ENCODE measurements around the gene CD8B.

Gene CD8B

GRCh38 chr2:86774862-86775261 lies 86.8 kb downstream of the CD8B start:
- no peak for DNase-seq (ENCODE audit: low read depth)

DNA sequence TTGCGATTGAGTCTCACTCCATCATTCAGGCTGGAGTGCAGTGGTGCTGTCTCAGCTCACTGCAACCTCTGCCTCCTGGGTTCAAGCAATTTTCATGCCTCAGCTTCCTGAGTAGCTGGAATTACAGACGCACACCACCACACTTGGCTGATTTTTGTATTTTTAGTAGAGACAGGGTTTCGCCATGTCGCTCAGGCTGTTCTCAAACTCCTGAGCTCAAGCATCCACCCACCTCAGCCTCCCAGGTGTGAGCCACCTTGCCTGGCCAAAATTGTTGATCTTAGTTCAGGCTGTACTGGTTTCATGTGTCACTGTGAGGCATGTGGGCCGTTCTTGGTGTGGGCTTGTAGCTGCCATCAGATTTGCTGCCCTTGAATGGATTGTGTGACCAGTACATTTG lies 89.1 kb downstream of the CD8B start:
- DNase-seq (ENCODE audit: low read depth) = no peak

DNA sequence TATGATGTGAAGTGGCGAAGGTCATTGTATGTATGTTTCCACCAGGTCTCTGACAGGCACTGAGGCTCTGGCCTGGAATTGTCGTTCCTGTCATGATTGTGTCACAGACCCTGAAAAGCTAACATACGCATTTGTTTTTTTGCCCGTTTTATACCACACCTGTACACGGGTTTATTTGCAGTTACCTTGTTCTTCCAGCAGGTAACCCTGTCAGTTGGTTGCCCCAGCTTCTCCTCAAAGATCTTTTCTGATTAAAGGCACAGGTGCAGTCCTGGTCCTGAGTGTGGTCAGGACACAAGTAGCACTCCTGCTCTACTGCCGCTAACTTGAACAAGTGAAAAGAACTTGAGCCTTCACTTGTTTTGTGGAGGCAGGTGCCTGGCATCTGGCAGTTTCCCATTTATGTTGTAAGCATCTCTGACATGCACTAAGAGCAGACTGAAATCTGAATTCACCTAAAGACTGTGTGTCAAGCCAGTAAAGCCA lies 90.8 kb downstream of the CD8B start:
- DNase-seq (ENCODE audit: low read depth) = no peak

DNA sequence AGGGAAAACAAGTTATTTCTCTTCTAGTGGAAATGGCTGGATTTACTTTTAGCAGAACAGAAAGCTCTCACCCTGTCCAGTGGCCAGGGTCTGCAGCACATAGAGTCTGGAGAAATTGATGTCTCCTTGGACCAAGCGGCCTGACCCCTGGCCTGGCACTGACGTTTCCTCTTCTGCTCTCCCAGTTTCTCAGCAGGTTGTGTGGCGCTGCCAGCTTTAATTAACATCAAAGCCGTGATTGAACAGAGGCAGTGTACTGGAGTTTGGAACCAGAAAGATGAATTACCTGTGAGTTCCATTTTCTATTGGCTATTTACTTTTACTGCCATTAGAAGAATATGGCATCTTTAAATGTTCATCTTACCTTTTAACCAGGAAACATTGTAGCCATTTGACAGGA lies 91.8 kb downstream of the CD8B start:
- no peak for DNase-seq (ENCODE audit: low read depth)

DNA sequence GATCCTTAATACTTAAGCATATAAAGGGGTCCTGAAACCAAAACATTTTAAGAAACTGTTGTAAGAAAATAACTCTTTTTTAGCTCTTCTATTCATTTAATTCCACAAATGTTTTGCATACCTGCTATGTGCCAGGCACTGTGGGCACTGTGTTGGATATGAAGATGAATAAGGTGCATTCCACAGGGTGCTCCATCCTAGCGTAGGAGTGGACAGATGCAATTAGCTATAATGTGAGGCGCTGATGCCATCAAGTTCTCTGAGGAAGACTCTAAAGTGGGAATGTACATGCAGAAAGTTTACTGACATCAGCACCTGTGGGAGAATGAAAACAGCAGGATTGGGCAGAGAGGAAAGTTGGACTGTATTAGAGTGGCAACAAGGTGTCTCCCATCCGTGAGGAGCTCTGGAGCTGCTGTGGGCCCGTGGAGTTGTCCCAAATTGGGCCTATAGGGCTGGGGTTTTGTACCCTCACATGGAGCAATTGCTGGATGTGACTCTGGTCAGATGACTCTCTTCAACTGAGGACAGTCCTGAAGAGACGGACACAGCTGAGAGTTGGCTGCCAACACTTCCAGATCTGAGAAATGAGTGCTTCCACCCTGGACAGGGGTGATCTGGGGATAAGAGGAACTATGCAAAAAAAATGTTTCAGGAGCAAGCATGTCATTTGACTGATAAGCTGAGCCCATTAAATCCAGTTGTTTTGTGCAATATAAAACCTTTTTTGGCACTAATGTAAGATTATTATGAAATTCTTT lies 93.3 kb downstream of the CD8B start:
- no peak for DNase-seq (ENCODE audit: low read depth)
